GM21786 (cell line): ENCODE results near the gene TRDN.
"Not testable (repeated sequence)": the region's sequence is repeated elsewhere in the genome, so short reads cannot be mapped to it uniquely, and the experiment has no call there.

ENCODE experiments used
- ATAC-seq: cut with Tn5 transposase; IDR thresholded peaks from one replicate; pipeline ENCODE4 v1.9.1; 2021; ENCODE audit not compliant: unreplicated experiment

The TRDN gene

DNA sequence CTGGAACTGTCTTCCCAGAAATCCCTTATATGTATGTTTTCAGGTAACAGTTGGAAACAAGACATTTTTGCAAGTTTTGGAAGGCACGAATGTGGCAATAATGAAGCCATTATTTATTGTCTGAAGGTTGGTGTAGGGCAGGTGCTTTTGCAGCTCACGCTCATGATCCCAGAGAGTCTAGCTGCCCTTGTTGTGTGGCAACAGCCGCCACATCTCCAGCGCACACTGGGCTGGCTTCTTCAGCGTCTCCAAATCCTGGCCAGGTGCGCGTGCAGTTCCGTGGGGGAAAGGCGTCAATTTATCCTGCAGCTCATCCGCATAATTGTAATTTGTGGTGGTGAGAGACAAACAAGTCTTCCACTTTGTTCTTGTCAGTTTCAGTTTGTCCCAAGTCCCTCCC is 71.2 kb downstream of the TRDN start:
- ATAC-seq: no peak

DNA sequence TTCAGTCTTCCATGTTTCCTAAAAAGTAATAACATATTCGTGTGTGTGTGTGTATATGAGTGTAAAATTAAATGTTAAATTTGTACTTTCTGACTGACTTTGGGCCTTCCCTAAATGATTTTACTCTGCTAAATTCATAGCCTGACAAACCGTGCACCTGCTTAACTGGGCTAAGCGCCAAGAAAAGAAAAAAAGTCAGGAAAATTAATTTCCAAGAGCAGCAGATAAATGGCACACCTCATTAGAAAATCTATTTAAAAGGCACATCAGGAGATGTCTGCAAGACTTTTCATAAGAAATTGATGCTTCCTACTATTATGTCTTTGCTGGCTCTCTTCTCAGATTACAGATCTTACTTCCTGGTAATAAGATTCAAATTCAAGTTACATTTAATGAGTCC is 72.4 kb downstream of the TRDN start:
- ATAC-seq: no peak

DNA sequence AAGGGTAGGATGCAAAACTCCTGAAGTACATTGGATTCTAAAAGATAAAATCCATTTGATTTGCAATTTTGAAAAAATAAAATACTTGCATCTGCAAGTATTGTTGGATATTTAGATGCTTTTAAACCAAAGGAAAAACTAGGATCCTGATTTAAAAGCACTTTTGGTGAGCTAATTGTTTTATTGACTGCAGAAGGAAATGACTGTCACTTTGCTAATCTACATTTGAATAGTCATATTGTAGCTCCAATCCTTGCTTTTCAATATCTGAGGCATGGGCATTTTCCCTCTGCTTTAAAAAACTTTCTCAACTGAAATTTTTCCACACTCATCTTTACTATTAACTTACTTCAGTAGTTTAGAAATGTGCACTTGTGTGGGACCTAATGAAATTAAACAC is 74.1 kb downstream of the TRDN start:
- ATAC-seq: no peak

DNA sequence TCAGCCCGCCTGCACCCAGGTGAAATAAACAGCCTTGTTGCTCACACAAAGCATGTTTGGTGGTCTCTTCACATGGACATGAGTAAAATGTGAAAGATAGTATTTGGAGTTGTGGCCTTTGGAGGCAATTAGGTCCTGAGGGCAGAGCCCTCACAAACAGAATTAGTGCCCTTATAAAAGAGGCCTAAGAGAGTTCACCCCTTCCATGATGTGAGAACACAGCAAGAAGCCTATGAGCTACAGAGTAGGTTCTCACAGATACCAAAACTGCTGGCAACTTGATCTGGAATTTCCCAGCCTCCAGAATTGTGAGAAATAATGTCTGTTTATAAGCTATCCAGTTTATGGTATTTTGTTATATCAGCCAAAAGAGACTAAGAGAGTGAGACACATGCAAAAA is 74.5 kb downstream of the TRDN start:
- no peak for ATAC-seq

DNA sequence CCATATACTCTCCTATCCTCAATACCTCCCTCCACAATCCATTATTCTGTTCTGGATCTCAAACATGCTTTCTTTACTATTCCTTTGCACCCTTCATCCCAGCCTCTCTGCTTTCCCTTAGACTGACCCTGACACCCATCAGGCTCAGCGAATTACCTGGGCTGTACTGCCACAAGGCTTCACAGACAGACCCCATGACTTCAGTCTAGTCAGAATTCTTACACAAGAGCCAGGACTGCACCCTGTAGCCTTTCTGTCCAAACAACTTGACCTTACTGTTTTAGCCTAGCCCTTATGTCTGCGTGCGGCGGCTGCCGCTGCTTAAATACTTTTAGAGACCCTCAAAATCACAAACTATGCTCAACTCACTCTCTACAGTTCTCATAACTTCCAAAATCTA is 76.9 kb downstream of the TRDN start:
- ATAC-seq: not testable (repeated sequence)

DNA sequence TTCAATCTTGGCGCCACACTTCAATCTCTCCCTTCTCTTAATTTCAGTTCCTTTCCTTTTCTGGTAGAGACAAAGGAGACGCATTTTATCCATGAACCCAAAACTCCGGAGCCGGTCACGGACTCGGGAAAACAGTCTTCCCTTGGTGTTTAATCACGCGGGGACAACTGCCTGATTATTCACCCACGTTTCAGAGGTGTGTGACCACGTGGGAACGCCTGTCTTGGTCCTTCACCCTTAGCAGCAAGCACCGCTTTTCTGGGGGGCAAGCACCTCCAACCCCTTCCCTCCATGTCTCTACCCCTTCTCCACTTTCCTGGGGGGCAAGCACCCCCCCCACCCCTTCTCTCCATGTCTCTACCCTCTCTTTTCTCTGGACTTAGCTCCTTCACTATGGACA is 79.3 kb downstream of the TRDN start:
- ATAC-seq: not testable (repeated sequence)

DNA sequence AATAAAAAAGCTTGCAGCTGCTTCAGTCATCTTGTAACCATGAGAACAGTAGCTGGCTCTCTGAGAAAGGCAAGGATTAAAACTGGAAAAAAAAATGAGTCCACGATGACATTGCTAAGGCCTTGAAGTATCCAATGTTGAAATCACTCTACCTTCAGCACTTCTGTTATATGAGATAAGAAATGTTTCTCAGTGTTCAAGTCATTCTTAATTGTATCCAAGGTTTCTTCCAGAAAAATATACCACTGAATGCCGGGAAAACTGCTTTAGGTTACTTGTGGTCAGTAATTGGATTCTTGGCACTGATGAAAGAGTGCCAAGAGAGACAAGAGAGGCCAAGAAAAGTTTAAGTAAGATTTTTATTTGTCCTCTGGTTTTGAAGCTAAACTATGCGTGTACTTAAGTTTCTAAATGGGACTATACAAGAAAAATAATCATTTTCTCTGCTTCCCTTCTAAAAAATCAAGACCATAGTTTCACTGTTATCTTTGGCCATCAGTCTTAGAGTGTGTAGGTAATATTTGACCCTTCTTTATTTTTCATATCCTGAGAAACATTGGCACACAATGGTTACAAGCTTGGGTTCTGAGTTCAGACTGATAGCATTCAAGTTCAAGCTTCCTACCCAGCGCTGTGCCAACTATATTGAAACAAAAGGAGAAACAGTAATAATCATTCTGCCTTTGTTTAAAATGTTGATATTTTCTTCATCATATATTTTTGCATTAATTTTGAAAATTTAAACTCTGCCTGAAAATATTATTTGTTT is 84.6 kb downstream of the TRDN start:
- no peak for ATAC-seq

DNA sequence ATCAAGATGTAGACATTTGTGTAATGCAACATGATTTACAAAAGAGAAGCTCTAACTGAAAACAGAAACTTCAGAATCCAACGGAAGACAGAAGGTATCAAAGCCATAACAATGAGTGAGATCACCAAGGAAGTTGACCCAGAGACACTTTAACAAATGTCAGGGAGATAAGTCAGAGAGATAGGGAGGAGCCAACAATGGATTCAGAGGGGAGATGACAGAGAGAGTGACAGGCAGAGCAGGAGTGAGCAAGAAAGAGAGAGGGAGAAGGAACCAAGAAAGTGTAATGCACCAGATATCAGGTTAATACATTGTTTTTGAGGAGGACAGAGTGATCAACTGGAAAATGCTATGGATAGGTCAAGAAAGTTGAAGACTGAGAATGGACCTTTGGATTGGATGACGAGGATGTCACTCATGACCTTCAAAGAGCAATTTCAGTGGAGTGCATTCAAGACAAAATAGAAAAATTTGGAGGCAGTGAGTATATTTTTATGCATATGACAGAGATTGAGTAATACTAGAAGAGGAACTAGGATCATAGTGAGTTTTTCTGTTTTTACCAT is 86.6 kb downstream of the TRDN start:
- ATAC-seq: no peak

DNA sequence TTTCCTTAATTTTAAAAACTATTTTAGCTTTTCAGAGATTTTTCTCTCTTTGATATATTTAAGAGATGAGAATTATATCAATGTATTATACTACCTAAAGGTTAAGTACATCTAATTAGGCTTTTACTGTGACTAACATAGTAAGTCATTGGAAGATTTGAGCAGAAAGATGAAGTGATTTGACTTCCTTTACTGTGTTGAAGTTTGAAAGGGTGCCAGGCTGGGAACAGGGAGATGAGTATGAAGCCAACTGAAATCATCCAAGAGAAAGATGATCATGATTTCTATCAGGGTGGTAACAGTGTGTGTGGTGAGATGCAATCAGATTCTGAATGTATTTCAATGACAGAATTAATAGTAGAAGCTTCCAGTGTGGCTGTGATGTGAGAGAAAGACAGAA is 87.3 kb downstream of the TRDN start:
- no peak for ATAC-seq

DNA sequence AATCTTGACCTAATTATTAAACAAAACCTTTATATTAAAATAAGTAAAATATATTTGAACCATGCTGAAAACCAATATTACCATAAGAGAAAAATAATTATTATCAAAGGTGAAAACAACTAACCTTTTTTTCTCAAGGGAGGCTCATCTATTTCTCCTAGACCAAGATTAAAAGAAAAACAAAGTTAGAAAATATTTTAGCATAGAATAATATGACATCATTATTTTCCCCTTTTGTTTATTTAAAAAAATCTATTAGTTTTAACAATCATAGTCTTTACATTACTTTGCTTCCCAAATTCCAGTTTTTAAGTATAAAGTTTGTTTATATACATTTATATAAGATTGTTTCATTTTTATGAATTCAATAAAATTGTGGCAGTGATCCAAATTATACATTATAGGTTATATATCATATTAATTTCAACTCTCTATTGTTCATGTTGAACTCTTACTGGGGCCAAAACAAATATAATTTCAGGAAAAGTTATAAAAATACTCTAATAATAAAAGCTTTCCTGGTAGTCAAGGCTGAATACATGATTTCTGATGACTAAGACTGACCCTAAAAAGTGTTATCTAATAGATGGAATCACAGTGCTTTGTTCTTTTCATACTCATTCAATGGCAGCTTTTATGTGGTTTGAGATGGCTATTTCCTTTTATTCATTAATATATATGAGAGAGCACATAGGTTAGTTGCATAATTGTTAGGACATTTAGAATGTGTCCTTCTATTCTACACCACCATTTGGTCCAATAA is 89.4 kb downstream of the TRDN start:
- ATAC-seq: no peak

DNA sequence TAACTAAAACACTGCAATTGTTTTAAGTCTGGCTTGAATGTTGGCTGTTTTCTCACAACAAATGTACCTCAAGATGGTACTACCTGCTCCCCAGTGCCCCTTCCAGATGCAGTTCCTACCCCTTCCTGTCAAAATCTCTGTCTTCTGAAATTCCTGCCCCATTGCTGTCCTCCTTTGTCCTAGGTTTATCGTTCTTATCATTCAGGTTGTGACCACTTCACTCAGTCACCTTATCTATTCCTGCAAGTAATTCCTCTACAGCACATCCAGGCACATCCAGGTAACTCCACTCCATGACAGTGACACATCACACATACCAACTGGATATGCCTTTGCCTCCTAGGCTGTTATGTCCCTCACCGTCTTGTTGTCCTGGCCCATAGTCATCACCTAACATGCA is 90.2 kb downstream of the TRDN start:
- no peak for ATAC-seq

DNA sequence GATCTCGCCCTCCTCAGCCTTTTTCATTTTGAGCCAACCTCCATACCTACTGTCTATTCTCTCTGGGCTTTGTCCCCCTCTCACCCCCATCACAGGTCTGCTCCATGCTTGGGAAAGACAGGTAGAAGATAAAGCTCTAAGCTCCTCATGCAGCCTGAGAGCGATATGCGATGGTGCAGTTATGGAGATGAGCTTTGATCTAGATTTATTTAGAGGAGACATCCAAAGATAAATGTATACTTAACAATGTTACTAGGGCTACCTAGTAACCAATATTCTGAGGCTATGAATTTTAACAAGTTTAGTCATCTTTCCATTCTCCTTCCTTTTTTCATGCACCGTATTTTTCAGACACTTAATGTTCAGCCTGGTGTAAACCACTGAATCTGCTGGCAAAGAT is 95.3 kb downstream of the TRDN start:
- no peak for ATAC-seq

DNA sequence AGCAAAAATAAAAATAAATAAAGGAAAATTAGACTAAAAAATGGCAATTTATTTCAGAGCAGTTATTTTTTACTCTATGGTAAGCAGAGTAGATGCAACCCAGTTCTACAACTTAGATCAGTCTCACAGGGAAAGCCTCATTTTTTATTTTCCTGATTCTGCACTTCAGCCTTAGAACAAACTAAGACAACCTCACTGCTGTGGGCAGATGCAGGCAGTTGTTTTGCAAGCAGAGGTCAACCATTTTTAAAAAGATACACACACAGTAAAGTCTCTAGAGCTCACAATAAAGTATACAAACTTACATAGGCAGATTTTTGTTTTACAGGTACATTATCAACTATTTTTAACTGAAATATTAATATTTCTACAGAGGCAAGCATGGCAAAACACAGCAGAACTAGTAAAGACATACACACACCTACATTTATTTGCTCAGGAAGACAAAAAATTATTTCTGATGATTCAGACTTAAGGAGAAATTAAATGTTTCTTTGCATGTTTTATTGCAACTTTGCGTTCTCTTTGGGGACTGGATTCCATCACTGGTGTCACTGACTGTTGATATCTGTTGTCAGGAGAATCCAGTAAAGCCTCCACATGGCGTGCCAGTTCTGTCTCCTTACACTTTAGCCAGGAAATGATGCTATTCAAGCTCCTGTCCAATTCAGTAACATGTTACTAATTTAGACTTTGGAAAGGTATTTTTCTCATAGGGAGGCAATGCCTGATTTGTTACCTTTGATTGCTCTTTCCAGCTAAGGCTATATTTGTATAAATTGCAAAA is 102.7 kb downstream of the TRDN start:
- no peak for ATAC-seq

DNA sequence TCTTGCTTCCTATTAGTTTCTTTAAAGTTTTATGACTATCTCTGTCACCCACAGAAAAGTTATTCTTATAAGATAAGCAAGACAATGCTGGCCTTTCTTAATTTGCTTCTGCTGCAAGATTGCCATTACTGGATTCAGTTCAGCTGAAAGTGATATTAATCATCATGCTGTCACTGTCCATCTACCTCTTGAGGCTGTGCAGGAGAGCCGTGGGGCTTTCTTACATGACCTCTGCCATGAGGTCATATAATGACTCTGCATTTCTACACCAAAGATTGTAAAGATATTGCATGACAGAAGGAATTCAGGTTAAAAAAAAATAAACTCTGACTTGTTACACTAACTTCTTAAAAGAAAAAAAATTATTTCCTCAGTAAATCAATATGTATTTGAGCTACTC is 106.9 kb downstream of the TRDN start:
- ATAC-seq: peak; percentile 55

DNA sequence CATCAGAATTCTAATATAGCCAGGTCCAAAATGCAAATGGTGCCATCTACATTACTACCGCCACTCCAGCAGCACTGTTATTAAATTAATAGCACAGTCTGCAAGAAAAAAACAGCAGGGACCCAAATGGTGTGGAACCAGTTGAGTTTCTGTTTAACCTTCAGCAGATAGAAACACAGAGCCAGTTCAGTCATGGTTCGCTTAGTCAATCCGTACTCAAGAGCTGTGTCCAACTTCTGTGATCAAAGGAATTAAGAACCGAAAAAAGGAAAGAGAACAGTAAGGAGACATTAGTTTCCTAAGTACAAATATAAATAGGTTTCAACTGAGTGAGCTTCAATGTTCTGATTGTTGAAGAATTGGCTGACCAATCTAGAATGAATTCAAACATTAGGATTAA is 107.7 kb downstream of the TRDN start:
- no peak for ATAC-seq

DNA sequence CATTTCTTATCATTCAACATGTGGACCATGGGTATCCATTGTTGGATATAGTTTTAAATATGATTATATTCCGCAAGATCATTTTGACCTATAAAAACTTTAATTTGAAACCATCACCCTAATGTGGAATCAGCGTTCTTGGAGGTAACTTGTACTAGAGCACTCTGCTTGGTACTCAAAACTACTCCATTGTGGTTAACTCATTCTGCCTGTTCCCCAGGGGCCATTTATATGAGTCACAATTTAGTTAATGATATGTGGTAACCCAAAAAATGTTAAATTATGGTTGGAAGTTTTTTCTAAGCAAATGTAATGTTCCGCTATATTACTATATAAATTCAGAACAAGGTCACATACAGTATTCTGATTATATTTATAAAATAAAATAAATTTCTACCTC is 109.3 kb downstream of the TRDN start:
- ATAC-seq: no peak

DNA sequence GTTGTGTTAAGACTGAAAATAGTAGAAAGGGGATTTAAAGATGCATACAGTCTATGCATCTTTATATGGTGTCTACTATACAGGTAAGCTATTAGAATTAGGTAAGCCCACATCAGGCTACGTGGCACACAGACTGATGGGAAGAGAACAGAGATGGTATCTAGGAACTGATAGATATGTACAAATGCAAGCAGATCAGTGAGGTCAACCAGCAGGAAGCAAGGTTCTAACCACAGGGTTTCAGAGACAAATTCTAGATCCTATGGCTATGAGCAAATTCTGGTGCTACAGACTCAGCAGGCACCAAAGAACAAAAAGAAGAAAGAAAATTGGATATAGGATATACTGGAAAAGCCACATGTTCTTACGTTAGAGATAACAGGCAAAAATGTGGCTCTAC is 110.6 kb downstream of the TRDN start:
- peak; percentile 45 for ATAC-seq

DNA sequence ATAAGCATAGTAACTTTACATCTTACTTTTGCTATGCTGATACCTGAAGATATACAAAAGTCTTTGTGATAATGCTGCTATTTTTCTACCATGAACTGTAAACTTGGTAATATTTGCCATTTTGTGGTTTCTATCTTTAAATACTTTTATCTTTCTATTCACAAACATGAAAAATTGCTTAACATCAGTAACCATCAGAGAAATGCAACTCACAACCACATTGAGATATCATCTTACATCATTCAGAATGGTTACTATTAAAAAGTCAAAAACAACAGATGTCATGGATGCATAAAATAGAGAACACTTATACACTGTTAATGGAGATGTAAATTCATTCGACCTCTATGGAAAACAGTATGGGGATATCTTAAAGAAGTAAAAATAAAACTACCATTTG is 112.0 kb downstream of the TRDN start:
- ATAC-seq: no peak

DNA sequence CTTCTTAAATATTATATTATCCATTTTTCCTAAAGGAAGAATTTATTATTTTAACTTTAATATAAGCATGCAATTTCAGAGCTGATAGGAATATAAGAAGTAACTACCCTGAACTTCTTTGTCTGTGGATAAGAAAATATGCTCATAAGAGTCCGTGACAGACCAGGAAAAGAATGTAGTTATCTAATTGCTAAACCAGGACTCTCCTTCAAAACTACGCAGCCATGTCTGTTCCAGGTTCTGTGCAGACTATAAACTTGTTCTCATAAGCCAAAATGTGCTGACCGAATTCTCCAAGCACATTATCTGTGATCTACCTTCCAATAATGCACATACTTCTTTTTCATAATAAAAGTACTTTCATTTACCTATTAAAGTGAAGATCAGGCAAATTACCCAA is 116.5 kb downstream of the TRDN start:
- ATAC-seq: no peak

DNA sequence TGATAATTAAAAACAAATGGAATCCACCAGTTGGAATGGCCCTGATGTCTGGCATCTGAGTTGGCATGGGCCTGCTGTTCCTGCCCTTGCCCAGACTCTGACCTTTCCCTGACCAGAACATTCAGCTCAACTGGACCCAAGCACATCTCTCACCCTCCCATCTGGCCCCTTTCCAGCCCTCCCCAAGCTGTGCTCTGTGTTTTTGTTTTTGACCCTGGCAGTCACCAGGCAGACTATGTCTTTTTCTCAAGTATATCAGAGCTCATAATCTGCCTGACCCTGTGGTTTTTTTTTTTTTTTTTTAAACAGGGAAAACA is 117.6 kb downstream of the TRDN start:
- ATAC-seq: no peak

DNA sequence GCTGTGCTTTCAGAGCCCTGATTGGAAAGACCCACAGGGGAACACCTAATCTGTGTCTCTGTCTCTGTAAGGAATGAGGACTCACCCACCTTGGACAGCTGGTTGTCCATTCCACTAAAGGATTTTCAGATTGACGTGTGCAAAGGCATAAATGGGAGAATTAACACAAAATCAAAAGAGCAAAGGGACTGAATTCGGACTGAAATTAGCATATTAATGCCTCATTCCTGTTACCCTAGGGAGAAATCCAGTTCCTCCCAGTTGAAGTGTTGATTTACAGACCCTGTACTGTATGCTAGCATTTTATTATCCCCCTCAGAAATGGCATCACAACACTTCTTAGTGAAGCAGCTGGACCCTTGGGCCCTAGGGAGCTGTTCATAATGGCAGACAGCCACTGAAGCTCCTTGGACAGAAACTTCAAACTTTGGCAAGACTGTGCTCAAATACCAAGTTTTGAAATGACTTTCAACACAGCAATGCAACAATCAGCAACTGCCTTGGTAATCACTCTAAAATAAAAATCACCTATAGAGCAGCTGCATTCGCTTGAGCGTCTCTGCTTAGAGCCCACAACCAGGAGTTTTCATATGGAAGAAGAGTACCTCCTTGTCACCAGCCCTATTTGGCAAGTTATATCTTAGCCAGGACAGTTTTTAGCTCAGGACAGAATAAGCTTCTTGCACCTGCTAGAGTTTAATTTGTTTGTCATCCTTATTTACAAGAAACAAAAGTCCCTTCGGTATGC is 118.1 kb downstream of the TRDN start:
- ATAC-seq: no peak
